GM19193 (cell line): ENCODE results near the gene LRMDA.

Experiments
- POLR2A ChIP-seq: IDR thresholded peaks from 4 replicates; pipeline ENCODE4 v1.6.1; 2011; ENCODE audit not compliant: insufficient read depth, insufficient read length; ENCODE audit errors: extremely low read depth

LRMDA gene

GRCh38 chr10:75428434-75429158 lies 2.8 kb upstream of the LRMDA start:
- TF ChIP-seq POLR2A = no peak

GRCh38 chr10:75429159-75429827 lies 2.1 kb upstream of the LRMDA start:
- no peak for TF ChIP-seq POLR2A

- no peak for TF ChIP-seq POLR2A
Observed at GRCh38 chr10:75430000-75430763, 1.2 kb upstream of the LRMDA start.

GRCh38 chr10:75432176-75432575 lies 752 bp downstream of the LRMDA start:
- TF ChIP-seq POLR2A = no peak

GRCh38 chr10:75432763-75433162 lies 1.3 kb downstream of the LRMDA start:
- no peak for TF ChIP-seq POLR2A

- TF ChIP-seq POLR2A = no peak
Observed at GRCh38 chr10:75433216-75433615, 1.8 kb downstream of the LRMDA start.

- TF ChIP-seq POLR2A = no peak
Observed at GRCh38 chr10:75434291-75434690, 2.9 kb downstream of the LRMDA start.

GRCh38 chr10:75435291-75435690 lies 3.9 kb downstream of the LRMDA start:
- no peak for TF ChIP-seq POLR2A

GRCh38 chr10:75436896-75437295 lies 5.5 kb downstream of the LRMDA start:
- no peak for TF ChIP-seq POLR2A

GRCh38 chr10:75437693-75438092 lies 6.3 kb downstream of the LRMDA start:
- TF ChIP-seq POLR2A = no peak

GRCh38 chr10:75438275-75438674 lies 6.9 kb downstream of the LRMDA start:
- TF ChIP-seq POLR2A = no peak

GRCh38 chr10:75439811-75440210 lies 8.4 kb downstream of the LRMDA start:
- TF ChIP-seq POLR2A = no peak

- no peak for TF ChIP-seq POLR2A
Observed at GRCh38 chr10:75440271-75440793, 8.9 kb downstream of the LRMDA start.

GRCh38 chr10:75441196-75441595 lies 9.8 kb downstream of the LRMDA start:
- TF ChIP-seq POLR2A = no peak

- TF ChIP-seq POLR2A = no peak
Observed at GRCh38 chr10:75441682-75442081, 10.3 kb downstream of the LRMDA start.
